NCI-H1092 treated with DMSO at 0.1 percent for 48 hours (cell line): ENCODE data around the gene RNASE8.
"Not testable (repeated sequence)": the region's sequence is repeated elsewhere in the genome, so short reads cannot be mapped to it uniquely, and the experiment has no call there.

ENCODE experiments used
- DNase-seq: peaks from one replicate; lab custom pipeline; 2025; lab: John Stamatoyannopoulos, UW

Gene RNASE8

GRCh38 chr14:21057803-21058675, at the start of gene RNASE8:
TSS of gene RNASE8 (plus strand) at chr14:21057822. CDS start at chr14:21057893, 71 bp downstream.
- DNase-seq: no peak

GRCh38 chr14:21009721-21010120, 47.9 kb upstream of the RNASE8 start:
- DNase-seq: not testable (repeated sequence)

GRCh38 chr14:21011136-21011535, 46.5 kb upstream of the RNASE8 start:
- no peak for DNase-seq

GRCh38 chr14:21014761-21015190, 42.8 kb upstream of the RNASE8 start:
- DNase-seq: peak; percentile 65

GRCh38 chr14:21015312-21015711, 42.3 kb upstream of the RNASE8 start:
- no peak for DNase-seq

GRCh38 chr14:21016413-21017190, 41.0 kb upstream of the RNASE8 start:
- no peak for DNase-seq

GRCh38 chr14:21017528-21018245, 39.9 kb upstream of the RNASE8 start:
- DNase-seq: no peak

GRCh38 chr14:21018286-21018685, 39.3 kb upstream of the RNASE8 start:
- DNase-seq: no peak

- no peak for DNase-seq
Measured at GRCh38 chr14:21018781-21019180, 38.8 kb upstream of the RNASE8 start.

- DNase-seq: no peak
Measured at GRCh38 chr14:21019366-21019765, 38.3 kb upstream of the RNASE8 start.

- DNase-seq: no peak
Measured at GRCh38 chr14:21020977-21021545, 36.6 kb upstream of the RNASE8 start.

- no peak for DNase-seq
Measured at GRCh38 chr14:21022686-21023085, 34.9 kb upstream of the RNASE8 start.

- DNase-seq: no peak
Measured at GRCh38 chr14:21023174-21023573, 34.4 kb upstream of the RNASE8 start.

GRCh38 chr14:21023817-21024584, 33.6 kb upstream of the RNASE8 start:
- DNase-seq: no peak

GRCh38 chr14:21024585-21025370, 32.8 kb upstream of the RNASE8 start, which contains the start of gene NDRG2:
TSS of gene NDRG2 (minus strand) at chr14:21025061. CDS start at chr14:21023315, 1,746 bp downstream.
- DNase-seq: peak; percentile 25

- no peak for DNase-seq
Measured at GRCh38 chr14:21025371-21026273, 32.0 kb upstream of the RNASE8 start.

- no peak for DNase-seq
Measured at GRCh38 chr14:21026274-21026987, 31.2 kb upstream of the RNASE8 start.

- DNase-seq: no peak
Measured at GRCh38 chr14:21026988-21027315, 30.7 kb upstream of the RNASE8 start.

GRCh38 chr14:21029917-21030316, 27.7 kb upstream of the RNASE8 start, which contains the start of gene TPPP2:
TSS of gene TPPP2 (plus strand) at chr14:21030217. CDS start at chr14:21030582, 365 bp downstream.
- no peak for DNase-seq
